Neural progenitor cell (in vitro differentiated cells): ENCODE data around the gene GULP1.
"Not testable (repeated sequence)": the region's sequence is repeated elsewhere in the genome, so short reads cannot be mapped to it uniquely, and the experiment has no call there.

Experiments
- EZH2 ChIP-seq: fragments of 200-600 bp; sonication (generic); IDR thresholded peaks from 2 replicates; pipeline ENCODE4 v1.6.1; 2017; ENCODE audit warnings: antibody characterized with exemption, mild to moderate bottlenecking, moderate library complexity
- EZH2phosphoT487 ChIP-seq: fragments of 200-600 bp; sonication (generic); IDR thresholded peaks from 2 replicates; pipeline ENCODE4 v1.6.1; 2017; ENCODE audit warnings: antibody characterized with exemption
- TF ChIP-seq, protein P1 (sequence below): fragments of 200-600 bp; sonication (generic); IDR thresholded peaks from 2 replicates; pipeline ENCODE4 v1.5.1; 2017; ENCODE audit warnings: antibody characterized with exemption, mild to moderate bottlenecking

DNA sequence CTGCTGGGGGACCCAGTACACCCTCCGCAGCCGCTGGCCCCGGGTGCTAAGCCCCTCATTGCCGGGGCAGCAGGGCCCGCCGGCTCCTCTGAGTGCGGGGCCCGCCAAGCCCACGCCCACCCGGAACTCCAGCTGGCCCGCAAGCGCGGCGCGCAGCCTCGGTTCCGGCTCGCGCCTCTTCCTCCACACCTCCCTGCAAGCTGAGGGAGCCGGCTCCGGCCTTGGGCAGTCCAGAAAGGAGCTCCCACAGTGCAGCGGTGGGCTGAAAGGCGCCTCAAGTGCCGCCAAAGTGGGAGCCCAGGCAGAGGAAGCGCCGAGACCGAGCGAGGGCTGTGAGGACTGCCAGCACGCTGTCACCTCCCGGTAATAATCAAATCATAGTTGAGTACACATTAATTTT is 314.9 kb downstream of the GULP1 start:
- TF ChIP-seq, protein P1, sequence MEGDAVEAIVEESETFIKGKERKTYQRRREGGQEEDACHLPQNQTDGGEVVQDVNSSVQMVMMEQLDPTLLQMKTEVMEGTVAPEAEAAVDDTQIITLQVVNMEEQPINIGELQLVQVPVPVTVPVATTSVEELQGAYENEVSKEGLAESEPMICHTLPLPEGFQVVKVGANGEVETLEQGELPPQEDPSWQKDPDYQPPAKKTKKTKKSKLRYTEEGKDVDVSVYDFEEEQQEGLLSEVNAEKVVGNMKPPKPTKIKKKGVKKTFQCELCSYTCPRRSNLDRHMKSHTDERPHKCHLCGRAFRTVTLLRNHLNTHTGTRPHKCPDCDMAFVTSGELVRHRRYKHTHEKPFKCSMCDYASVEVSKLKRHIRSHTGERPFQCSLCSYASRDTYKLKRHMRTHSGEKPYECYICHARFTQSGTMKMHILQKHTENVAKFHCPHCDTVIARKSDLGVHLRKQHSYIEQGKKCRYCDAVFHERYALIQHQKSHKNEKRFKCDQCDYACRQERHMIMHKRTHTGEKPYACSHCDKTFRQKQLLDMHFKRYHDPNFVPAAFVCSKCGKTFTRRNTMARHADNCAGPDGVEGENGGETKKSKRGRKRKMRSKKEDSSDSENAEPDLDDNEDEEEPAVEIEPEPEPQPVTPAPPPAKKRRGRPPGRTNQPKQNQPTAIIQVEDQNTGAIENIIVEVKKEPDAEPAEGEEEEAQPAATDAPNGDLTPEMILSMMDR: not testable (repeated sequence)
- TF ChIP-seq EZH2phosphoT487, EZH2: not testable (repeated sequence)
